GM21576 (cell line): ENCODE measurements around the gene XCL2.

ENCODE experiments used
- ATAC-seq: cut with Tn5 transposase; IDR thresholded peaks from one replicate; pipeline ENCODE4 v1.9.1; 2021; ENCODE audit warnings: mild to moderate bottlenecking, moderate library complexity; ENCODE audit not compliant: unreplicated experiment

XCL2 gene

DNA sequence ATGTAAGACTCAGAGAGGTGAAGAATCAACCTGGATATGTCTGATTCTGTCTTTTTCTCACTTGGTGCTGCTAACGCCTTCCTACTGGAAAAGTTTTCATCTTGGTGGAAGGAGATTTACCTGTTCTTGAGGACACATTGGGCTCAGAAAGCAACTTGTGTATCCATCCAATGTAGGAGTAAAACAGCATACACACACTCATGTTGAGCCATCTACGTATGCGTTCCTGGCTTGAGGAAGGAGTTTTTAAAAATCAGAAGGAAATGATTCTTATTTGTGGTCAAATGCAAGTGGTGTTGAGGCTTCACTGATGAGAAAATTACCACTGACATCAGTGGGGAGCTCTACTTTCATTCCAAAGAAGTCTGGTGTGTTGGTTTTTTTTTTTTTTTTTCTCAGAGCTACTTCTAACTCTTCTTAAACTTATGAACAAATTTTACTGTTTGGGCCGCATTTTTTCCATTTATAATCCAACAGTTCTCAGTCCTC is 25.6 kb downstream of the XCL2 start:
- ATAC-seq: no peak

DNA sequence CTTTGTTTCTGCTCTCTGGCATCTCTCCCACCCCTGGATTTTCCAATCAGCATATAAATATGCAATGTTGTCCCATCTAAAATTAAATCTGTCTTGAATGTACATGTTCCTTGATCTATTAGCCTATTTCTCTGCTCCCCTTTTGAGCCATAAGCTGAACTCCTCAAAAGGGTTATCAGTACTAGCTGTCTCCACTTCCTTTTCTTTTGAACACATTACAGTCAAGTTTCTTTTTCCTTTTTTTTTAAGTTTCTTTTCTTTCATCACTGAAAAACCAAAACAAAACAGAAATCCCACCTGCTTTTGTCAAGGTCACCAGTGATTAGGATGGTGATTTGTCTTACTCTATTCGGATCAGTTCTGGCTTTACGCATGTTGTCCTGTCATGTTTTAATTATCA is 29.3 kb downstream of the XCL2 start:
- no peak for ATAC-seq

DNA sequence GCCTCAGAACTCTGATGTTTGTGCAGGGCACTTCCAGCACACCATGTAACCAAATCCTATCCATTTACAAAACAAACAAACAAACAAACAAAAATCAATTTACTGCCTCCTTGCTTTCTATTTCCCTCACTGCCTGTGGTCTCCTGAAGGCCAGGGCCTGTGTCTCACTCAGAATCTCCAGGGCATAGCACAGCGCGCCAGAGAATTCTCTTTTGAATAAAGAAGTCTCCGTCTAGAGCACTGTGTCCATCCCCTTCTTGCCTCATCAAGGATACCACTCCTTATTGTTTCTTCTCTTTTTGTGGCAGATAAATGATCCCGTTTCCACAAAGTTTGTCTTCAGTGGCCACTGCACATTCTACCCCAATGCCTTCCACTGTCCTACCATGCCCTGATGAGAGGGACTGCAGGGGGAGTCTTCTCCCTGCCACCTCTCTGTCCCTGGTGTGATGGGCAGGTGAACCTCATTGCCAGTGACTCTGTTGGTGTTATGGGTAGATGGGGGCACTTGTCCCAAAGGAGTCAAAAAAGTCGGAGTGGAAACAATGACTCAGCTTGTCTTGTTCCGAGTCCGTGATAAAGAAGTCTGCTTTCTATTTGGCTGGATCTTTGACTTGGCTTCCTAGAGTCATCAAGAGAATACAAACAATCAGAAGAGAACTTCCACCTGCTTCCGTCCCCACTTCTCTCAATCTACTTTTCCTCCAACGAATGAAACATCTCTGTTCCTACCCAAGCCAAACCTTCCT is 30.0 kb downstream of the XCL2 start:
- ATAC-seq: no peak

DNA sequence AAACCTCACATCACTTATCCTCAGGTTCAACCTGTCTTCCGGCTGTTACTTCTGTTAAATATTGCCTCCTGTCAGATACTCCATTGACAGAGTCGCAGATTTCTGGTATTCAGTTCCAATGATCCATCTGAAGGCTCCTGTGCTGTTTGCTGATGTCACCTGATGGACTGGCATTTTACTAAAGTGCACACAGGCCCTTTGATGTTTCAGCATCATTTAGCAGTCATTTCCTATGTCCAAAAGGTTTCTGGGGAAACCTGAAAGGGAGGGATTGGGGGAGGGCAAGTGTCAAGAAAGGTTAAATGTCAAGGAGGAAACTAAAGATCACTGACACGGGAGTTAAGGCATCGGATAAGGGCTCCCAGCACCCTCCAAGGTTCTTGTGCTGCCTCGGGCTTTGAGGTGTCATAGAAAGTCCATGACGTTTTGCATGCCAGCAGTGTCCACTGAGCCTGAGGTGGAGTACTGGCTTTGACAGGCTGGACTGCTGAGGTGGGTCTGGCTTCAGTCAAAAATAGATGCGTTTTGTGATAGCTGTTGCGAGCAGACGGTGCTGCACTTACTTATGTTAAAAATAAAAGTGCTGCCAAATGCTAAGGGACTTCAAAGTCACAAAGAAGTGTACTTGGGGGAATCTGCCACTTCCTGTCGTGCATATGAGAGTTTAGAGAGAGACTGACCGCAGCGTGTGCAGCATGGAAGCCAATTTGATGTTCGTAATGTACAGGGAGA is 30.8 kb downstream of the XCL2 start:
- no peak for ATAC-seq

DNA sequence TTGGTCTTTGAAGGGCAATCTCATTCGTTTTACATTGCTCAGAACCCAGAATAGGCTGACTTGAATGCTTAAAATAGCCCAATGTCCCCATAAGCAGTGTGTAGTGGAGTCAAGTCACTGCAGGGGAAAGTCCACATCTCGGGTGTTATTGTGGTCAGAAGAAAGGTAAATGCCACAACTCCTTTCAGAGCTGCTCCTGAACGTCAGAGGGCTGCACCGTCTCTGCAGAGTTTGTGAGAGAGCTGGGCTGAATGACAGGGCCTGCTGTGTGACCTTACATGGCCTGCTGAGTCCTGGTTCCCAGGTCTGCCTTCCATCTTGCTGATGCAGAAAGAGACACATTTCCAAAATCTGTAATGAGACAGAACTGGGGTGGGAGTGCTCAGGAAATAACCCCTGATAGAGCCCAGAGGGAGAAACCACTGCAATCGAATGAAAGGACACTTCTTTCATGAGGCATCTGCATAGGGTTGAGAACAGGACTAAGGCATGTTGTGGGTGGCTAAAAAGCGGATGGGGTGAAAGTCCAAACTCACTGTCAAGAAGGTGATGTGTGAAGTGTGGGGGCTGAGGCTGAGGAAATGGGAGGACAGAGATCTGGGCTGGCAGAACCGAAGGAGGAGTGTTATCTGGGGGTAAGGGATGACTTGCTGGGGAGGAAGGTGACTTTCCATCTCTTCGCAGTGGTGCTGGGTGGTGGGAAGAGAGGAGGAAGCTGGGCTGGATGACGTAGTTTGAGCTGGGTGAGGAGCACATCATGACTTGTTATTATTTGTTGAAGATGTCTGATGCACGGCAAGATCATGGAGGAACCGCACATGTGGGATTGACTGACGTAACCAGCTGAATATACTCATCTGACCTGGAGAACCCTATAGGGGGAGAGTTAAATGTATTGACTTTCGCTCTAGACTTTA is 33.7 kb downstream of the XCL2 start:
- peak; percentile 59 for ATAC-seq

DNA sequence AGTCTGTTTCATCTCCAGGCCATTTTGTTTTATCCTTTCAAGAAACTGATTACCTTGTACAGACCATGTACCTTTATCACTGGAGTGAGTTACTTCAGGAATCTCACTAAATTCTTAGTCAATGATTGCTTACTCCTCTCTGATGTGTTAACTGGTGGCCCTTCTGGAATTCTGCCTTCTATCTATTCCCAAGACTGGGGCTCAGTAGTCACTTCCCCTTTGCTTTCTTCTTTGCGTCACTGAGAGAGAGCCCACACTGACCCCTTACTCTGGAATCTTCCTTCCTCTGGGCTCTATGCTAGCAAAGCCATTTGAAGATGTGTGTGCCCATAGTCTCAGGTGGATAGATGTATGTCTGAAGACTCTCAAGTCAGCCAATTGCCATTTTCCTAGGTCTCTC is 34.6 kb downstream of the XCL2 start:
- ATAC-seq: no peak

DNA sequence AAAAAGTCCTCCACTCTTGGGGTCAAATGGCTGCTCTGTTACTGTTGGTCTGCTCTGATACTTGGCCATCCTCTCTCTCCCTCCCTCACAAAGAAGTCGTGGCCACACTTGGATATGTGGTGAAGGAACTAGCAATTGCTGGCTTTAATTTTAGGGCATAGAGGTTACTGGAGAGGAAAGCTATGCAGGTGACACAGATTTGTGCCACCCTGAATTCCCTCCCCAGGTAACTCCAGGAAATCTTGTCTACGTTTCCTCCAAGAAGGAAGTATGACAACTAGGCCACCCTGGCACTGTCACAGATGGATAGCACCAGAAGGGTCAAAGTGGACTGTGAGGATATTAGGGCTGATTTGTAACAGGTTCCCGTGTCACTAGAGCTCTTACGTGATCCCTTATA is 36.0 kb downstream of the XCL2 start:
- ATAC-seq: no peak

DNA sequence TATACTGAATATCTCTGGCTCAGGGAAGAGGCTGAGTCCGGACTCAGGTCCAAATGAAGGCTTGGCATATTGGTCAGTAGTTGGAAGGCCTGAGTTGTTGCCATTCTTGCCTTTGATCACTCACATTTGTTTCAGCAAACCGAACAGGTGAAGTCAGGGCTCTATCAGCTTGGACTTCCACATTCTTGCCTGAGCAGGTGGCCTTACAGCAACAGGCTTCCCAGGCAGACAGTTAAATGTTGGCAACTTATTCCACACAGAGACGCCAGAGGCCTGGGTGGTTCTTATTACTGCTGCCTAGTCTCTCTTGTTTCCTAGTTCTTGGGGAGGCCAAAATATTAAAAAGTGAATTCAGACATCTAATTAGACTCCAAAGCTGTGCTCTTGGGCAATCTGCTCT is 36.6 kb downstream of the XCL2 start:
- ATAC-seq: no peak

DNA sequence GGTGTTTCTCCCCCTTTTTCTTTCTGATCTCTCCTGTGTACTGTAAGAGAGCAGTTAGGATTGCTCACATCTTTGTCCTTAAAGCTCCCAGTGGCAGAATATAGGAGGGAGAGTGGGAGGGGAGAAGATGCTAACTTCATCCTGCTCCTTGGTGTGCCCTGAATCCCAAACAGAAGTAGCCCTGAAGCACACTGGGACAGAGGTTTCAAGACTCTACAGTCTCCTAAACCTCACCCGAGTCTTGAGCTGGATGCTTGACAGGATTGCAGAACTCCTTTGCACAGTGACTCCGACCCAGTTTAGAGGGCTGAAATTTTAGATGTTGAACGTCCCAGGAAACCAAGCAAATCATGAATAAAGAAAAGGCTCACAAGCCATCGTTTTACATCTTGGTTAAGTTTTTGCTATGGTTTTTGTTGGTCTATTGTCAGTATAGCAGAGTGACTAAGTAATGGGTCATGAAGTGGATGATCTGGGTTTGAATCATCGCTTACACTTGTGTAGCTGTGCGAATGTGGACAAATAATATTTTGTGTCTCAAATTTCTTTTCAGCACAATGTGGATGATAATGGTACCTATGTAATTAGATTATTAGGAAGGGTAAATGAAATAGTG is 37.5 kb downstream of the XCL2 start:
- ATAC-seq: no peak

DNA sequence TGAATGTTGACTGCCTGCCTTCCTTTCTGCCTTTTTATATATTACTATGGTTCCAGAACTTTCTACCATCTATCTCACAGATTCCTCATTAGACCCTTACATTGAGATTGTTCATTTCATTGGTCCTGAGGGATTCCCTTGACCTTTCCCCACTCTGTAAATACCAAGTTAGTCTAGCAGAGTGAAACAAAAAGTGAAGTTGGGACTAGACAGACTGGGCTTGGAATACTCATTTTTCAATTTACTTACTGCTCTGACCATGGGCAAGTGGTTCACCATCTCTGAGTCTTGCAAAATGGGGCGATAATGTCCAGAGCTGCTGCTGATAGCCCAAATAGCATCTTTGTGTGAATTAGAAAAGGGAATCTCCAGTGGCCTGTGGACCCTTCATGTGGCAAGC is 38.8 kb downstream of the XCL2 start:
- no peak for ATAC-seq

DNA sequence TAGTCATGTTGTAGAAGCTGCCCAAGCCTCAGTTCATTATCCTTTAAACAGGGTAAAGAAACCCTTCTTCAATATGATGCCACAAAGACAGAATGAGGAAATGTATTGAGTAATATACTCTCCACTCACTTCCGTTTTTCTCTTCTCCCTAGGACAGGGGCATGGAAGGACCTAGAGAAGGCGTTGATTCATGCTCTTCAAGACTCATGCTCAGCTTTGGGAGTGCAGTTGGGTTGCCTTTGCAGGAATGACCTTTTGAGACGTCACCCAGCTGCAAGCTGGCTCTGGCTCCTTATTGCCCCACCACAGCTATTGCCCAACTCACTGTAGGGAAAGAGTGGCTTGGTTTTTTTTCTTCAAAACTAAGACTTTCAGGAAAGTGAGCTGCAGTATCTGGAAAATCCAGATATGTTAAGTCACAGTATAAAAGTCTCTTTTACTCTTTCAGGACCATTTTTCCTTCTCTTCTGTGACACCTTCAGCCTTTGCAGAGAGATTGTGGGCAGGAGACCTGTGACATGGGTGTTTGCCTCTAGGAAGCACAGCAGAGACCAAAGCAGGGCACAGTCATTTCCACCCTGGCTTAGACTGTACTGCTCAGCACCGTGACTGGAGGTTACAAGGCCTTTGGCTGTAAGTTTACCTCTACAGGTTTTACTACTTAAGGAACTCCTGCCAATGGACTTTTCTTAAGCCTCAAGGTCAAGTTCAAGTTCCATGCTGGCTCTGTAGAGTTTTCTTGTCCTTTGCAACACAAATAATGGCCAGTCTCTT is 39.5 kb downstream of the XCL2 start:
- ATAC-seq: peak; percentile 64

DNA sequence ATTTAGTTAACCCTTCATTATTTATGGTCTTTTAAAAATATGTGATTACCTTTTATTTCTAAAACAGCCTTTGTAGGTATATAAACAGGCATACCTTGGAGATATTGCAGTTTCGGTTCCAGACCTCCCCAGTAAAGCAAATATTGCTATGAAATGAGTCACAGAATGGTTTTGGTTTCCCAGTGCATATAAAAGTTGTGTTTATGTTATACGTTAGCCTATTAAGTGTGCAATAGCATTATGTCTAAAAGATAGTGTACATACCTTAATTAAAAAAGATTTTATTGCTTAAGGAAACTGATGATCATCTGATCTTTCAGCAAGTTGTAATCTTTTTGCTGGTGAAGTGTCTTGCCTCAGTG is 44.1 kb downstream of the XCL2 start:
- ATAC-seq: no peak

DNA sequence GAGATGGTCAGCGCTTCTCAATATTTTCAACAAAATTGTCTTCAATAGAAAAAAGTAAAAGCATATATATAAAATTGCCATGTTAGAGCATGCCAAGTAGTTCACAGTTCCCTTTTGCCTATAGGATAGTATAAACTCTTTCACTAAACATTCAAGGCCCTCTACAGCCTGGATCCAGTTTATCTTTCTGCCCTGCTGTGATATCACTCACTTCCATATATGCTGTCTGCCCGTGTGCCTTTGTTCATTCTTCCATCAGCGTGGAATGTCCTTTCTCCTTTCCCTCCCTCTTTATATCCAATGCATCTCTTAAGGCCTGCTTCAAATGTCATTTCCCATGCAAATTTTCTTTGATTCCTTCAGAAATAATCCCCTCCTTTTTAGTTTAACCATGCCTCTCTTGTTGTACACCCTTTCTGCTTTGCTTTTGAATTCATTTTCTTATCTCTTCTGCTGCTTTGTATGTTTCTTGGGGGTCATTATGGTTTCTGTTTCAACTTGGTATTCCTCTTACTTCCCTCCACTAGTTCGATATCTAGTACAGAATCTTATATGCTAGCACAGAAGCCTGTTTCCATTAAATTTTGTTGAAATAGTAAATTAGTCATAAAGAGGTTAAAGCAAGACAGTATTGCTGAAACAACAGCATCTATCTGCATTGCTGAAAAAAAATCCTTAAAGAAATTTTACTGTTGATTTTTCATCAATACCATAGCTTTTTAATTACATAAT is 44.7 kb downstream of the XCL2 start:
- no peak for ATAC-seq

DNA sequence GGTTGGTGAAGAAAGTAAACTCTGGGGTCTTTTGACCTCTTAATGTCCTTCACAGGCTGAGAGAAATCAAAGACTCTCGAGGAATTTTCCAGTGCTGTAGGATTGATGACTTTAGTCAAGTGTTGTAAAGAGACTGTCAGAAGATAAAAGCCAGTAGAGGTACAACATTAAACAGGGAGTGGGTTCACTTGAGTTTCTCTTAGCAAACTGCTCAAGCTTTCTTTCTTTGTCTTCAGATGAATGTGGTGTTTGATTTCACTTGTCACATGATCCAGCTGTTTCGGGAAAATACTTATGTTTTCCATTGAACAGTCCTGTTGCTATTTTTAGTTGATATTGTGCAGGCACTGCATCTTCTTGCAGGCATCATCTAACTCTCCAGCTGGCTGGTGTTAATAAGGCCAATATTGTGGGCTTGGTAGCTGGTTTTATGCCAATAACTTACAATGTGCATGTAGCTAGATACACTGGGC is 45.6 kb downstream of the XCL2 start:
- no peak for ATAC-seq

DNA sequence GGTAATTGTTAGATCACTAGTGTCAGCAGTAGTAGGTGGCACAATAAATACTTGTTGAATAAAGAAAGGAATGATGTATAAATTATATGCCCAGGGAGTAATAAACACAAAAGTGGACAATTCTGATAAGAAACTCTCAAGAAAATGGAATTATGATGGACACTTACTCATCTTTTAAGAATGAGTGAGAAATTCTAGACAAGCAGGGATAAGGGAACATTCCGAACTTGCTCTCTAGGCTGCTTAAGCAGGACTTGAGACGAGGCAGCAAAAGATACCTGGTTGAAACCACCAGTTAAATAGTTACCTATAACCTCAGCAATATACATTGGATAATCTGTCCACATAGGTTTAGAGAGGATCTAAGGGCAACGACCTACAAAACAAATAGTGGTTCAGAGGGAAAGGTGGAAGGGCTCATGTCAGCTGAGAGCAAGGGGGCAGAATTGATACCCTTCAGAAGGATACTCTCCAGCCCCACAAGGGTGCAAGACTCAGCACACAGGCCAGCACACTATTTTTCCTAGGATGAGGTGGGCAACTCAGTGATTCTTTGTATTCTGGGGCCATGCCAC is 46.3 kb downstream of the XCL2 start:
- no peak for ATAC-seq

DNA sequence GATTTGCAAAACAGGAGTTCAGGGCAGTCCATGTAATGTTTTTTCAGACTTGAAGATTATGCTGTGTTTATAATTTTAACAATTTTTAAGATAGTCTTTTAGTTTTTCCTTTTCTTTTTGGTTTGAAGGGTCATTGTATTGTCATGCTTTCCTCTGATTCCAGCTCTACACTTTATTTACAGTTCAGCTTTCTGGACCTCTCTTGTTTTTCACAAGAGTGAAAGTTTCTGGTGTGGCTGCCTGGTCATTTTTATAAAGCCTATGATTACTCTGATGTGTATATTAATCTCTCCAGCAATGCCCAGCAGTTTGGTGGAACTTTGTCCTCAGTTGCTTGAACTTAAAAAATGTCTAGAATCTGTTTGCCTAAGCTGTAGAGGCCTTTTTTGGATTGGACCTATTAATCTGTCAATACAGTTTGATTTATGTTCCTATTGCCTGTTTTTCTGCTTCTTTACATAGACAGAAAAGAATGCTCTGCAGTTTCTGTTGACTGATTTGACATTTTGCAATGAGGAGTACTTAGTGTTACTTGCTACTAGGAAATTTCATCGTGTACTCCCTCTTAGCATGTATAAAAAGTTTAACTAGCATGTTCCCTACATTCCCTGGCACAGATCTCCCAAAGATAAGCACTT is 52.2 kb downstream of the XCL2 start:
- ATAC-seq: no peak
